ENCODE data around the gene OSCAR. TPM values are rescaled to one million over a fixed set of nuclear protein-coding genes. Genes with fewer than 3 reads are reported as not detected.
A peak's percentile ranks its signal among the peaks of the same experiment; 100 is the strongest.

Gene OSCAR, protein sequence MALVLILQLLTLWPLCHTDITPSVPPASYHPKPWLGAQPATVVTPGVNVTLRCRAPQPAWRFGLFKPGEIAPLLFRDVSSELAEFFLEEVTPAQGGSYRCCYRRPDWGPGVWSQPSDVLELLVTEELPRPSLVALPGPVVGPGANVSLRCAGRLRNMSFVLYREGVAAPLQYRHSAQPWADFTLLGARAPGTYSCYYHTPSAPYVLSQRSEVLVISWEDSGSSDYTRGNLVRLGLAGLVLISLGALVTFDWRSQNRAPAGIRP
- under 1 TPM; 0.29 to 0.59 TPM for total RNA-seq

DNA sequence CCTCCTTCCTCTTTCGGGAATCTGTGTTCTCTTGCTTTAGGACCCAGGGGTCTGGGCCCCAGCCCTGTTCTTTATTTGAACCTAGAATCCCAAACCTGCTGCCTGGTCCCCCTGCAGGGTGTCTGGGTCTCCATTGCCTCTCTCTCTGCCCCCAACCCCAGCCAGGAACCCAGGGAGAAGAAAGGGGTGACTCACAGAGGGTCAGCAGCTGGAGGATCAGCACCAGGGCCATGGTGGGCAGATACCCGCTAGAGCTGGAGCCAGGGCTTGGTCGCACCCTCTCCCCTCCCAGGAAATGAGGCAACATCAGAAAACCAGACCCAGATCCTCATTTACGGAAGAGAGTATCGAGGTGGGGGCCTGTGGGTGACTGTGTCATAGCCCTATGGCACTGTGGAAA, at the start of gene OSCAR:
TSS of gene OSCAR (minus strand) at position 243 of the 400 bp plus-strand sequence. CDS start at position 232, 11 bp downstream.
- ChIA-PET POLR2A (no interaction called here), CTCF (interaction anchor here (0.6 kb wide), 1 partner anchor 14 kb away, joined by 3 read pairs; no protein-coding TSS in a partner anchor)
- Mint-ChIP-seq H3K27me3 (peaks cover 2% of the 10 kb centered on the region), H3K4me3 (no peak within 1 kb of the TSS), H3K27ac (no peak within 1 kb of the TSS), H3K36me3 (peaks cover 6% of the 10 kb centered on the region), H3K4me1 (ENCODE audit: low read depth) (peaks cover 15% of the 10 kb centered on the region), H3K9me3 (no peaks in the 10 kb centered on the region)
- no peak for DNase-seq
- intact Hi-C loops (cut with micrococcal nuclease): no loop called here

DNA sequence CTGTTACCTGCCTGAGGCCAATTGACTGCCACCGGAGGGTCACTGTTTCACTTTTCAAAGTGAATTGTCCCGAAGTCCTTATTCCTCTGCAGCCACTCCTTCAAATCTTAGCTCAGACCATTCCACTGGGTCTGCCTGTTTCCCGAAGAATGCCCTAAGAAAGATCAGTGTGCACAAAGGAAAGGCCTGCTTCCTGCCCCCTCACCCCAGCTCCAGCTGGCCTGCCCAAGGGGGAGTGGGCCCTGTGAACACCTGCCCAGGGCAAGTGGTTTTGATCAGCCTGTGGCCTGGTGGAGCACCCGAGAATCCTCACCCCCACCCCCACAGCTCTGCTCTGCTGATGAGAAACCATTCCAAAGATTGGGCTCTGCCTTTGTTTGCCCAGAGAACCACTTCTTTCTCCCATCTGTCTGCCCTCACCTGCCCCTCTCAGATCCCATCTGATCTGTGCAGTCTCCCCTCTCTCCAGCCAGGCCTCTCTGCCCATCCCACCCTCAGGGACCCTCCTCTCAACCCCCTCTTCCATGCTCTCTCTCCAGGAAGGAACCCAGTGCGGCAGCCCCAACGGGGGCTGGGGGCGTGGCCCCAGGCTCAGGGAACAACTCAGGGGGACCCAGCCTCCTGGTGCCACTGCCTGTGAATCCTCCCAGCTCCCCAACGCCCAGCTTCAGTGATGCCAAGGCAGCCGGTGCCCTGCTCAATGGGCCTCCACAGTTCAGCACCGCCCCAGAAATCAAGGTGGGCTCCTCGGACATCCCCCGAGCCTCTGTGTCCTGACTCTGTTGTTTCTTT, 48.6 kb upstream of the OSCAR start:
- ChIA-PET CTCF (no interaction called here), POLR2A (no interaction called here)
- Mint-ChIP-seq H3K27me3 (no peaks in the 10 kb centered on the region), H3K4me1 (ENCODE audit: low read depth) (peaks cover 9% of the 10 kb centered on the region), H3K9me3 (no peaks in the 10 kb centered on the region), H3K36me3 (peaks cover 47% of the 10 kb centered on the region), H3K4me3 (no peak overlapping the region), H3K27ac (no peak overlapping the region)
- DNase-seq: no peak
- intact Hi-C loops (cut with micrococcal nuclease): no loop called here

DNA sequence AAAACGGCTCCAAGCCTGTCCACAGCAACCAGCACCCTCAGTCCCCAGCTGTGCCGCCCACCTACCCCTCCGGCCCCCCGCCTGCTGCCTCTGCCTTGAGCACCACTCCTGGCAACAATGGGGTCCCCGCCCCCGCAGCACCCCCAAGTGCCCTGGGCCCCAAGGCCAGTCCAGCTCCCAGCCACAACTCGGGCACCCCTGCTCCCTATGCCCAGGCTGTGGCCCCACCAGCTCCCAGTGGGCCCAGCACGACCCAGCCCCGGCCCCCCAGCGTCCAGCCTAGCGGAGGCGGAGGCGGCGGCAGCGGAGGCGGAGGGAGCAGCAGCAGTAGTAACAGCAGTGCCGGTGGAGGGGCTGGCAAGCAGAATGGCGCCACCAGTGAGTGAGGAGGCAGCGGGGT, 47.6 kb upstream of the OSCAR start:
- no peaks in the 10 kb centered on the region for H3K27me3 Mint-ChIP-seq
- H3K4me1 Mint-ChIP-seq (ENCODE audit: low read depth): no peaks in the 10 kb centered on the region
- peaks cover 47% of the 10 kb centered on the region for H3K36me3 Mint-ChIP-seq
- intact Hi-C loops (cut with micrococcal nuclease): no loop called here
- POLR2A ChIA-PET: no interaction called here
- DNase-seq: no peak
- H3K4me3 Mint-ChIP-seq: no peak overlapping the region
- no peak overlapping the region for H3K27ac Mint-ChIP-seq
- H3K9me3 Mint-ChIP-seq: no peaks in the 10 kb centered on the region
- CTCF ChIA-PET: no interaction called here

DNA sequence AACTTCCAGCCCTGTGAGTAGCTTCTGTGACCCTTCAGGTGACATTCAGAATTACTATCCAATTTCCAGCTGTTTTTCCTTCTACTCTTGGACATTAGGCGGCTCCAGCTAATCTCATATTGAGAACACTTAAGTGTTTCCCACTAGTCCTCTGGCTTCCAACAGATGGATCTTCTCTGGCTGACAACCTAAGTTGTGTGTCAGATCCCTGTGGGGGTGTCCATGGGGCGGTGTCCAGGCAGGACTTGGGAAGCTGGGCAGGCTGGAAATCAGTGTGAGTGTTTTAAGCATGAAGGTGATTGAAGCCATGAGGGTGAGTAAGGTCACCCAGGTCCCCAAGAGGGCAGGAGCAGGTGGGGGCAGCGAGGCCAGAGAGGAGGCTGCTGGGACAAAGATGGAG, 47.1 kb upstream of the OSCAR start:
- Mint-ChIP-seq H3K4me1 (ENCODE audit: low read depth) (no peaks in the 10 kb centered on the region), H3K36me3 (peaks cover 47% of the 10 kb centered on the region), H3K27ac (no peak overlapping the region), H3K27me3 (no peaks in the 10 kb centered on the region), H3K4me3 (no peak overlapping the region), H3K9me3 (no peaks in the 10 kb centered on the region)
- DNase-seq: no peak
- POLR2A ChIA-PET: no interaction called here
- CTCF ChIA-PET: interaction anchor here (0.6 kb wide), 1 partner anchor 55 kb away, joined by 3 read pairs; no protein-coding TSS in a partner anchor
- intact Hi-C loops (cut with micrococcal nuclease): no loop called here

DNA sequence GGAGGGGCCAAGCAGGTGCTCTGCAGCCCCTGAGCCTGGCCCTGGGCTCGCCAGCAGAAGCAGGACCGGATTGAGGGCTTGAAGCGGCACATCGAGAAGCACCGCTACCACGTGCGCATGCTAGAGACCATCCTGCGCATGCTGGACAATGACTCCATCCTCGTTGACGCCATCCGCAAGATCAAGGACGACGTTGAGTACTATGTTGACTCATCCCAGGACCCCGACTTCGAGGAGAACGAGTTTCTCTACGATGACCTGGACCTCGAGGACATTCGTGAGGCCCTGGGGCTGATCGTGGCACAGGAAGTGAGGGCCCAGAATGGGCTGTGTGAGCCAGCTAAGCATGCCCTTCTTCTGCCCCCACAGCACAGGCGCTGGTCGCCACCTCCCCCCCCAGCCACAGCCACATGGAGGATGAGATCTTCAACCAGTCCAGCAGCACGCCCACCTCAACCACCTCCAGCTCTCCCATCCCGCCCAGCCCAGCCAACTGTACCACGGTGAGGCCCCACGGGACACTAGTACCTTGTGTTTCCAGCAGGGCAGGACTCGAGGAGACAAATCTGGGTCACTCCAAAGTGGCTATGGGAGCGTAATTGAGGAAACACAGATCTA, 45.0 kb upstream of the OSCAR start:
- no peak for DNase-seq
- H3K27me3 Mint-ChIP-seq: no peaks in the 10 kb centered on the region
- H3K4me3 Mint-ChIP-seq: no peak overlapping the region
- H3K4me1 Mint-ChIP-seq (ENCODE audit: low read depth): peaks cover 15% of the 10 kb centered on the region
- H3K9me3 Mint-ChIP-seq: no peaks in the 10 kb centered on the region
- peaks cover 40% of the 10 kb centered on the region for H3K36me3 Mint-ChIP-seq
- ChIA-PET POLR2A (no interaction called here), CTCF (no interaction called here)
- intact Hi-C loops (cut with micrococcal nuclease): no loop called here
- no peak overlapping the region for H3K27ac Mint-ChIP-seq

DNA sequence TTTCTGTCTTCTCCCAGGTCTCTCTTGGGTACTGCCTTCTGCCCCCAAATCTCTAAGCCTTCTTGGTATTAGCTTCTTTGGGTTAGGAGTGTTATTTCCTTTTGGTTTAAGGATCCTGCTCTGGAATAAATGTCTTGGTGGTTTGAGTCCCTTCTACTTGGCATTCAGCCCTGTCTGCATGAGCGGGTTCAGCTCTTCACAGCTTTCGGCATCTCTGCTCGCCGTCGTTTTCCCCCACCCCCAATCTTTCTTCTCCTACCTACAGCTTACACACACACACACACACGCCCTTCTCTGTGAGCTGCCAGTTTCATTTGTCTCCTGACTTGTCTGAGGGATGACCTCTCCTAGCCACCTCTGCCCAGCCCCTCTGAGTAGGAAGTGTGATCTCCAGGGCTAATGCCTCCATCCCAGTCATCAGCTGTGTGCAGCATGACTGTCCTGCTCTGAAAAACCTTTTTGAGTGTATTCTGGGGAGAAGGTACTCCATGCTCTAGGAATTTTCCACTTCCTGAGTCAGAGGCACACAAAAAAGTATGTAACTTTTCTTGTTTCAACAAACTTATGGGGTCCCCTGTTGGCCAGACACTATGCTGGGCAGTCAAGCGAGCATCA, 41.7 kb upstream of the OSCAR start:
- peak overlapping the region; percentile 31 for H3K27ac Mint-ChIP-seq

DNA sequence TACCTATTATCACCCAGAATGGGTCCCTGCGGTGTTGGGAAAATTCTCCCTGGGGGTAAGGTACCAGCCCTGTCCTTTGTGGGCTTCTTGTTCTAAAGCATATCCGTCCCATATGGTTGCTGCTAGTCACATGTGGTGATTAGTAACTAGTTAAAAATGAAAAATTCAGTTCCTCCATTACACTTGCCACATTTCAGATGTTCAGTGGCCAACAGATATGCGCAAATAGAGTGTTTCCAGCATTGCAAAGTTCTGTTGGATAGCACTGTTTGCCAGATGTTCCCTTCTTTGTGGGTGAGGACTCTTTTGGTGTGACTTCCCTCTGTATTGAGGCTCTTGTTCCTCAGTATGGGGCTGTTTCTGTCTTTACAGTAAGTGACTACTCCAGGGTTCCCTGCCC, 40.8 kb upstream of the OSCAR start:
- POLR2A ChIA-PET: no interaction called here
- CTCF ChIA-PET: interaction anchor here (1.0 kb wide), 1 partner anchor 18 kb away, joined by 3 read pairs; the partner anchor contains the start of gene LENG1

More for the DNA sequence above, 41.7 kb upstream of the OSCAR start:
- peaks cover 29% of the 10 kb centered on the region for H3K36me3 Mint-ChIP-seq
- no peaks in the 10 kb centered on the region for H3K27me3 Mint-ChIP-seq
- POLR2A ChIA-PET: interaction anchor here (0.7 kb wide), 1 partner anchor 296 kb away, joined by 3 read pairs; no protein-coding TSS in a partner anchor
- no peak for DNase-seq
- H3K4me1 Mint-ChIP-seq (ENCODE audit: low read depth): peaks cover 37% of the 10 kb centered on the region
- H3K4me3 Mint-ChIP-seq: no peak overlapping the region
- CTCF ChIA-PET: interaction anchor here (1.0 kb wide), 1 partner anchor 17 kb away, joined by 3 read pairs; the partner anchor contains the start of gene LENG1
- intact Hi-C loops (cut with micrococcal nuclease): no loop called here
- no peaks in the 10 kb centered on the region for H3K9me3 Mint-ChIP-seq

DNA sequence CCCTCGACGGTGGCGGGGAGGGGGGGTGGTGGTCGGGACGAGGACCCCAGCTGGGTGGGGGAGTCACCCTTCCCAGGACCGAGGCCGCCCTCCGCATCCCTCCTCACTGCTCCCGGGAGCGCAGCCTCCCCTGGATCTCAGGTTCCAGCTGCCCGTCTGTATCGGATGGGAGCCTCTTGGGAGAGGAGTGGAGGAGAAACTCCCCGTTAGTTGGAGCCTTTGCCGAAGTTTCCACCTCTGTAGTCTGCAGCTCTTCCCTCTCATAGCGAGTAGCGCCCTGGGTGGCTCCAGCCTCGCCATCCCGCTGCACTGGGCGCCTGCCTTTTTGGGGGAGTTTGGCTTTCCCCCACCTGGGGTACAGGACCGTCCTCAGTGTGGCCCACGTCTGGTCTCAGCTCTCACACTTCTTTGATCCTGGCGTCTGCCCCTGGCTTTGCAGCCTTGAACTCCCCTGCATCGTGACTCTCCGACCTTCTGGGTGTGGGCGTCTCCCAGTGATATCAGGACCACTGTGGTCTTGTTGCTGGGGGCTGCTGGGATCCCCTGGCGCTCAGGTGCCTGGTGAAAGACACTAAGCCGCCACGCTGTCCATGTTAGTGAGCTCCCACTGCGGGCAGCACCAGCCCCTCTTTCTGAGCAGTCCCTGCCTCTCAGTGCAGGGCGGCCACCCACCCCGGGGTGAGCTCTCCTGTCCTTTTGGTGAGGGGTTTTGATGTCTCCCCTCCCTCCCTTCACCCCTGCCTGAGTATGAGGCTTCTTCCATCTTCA, 38.1 kb upstream of the OSCAR start:
- ChIA-PET CTCF (interaction anchor here (0.8 to 1.1 kb wide), 2 partner anchors 20 to 22 kb away, joined by 3 read pairs; partner anchors contain the start of gene LENG1), POLR2A (interaction anchor here (0.6 to 3.0 kb wide), 3 partner anchors 22 to 69 kb away, joined by 3 to 11 read pairs (median 4); partner anchors contain the start of genes PRPF31 and TFPT)
- H3K4me1 Mint-ChIP-seq (ENCODE audit: low read depth): peaks cover 52% of the 10 kb centered on the region
- H3K27ac Mint-ChIP-seq: peak overlapping the region; percentile 87
- H3K27me3 Mint-ChIP-seq: no peaks in the 10 kb centered on the region
- peaks cover 9% of the 10 kb centered on the region for H3K36me3 Mint-ChIP-seq
- H3K9me3 Mint-ChIP-seq: no peaks in the 10 kb centered on the region
- DNase-seq: peak; percentile 54
- peak overlapping the region; percentile 86 for H3K4me3 Mint-ChIP-seq
- intact Hi-C loops (cut with micrococcal nuclease): no loop called here

More for the DNA sequence above, 40.8 kb upstream of the OSCAR start:
- Mint-ChIP-seq H3K9me3 (no peaks in the 10 kb centered on the region), H3K27me3 (no peaks in the 10 kb centered on the region), H3K27ac (no peak overlapping the region), H3K36me3 (peaks cover 24% of the 10 kb centered on the region), H3K4me3 (no peak overlapping the region), H3K4me1 (ENCODE audit: low read depth) (peaks cover 42% of the 10 kb centered on the region)
- no peak for DNase-seq
- intact Hi-C loops (cut with micrococcal nuclease): no loop called here

DNA sequence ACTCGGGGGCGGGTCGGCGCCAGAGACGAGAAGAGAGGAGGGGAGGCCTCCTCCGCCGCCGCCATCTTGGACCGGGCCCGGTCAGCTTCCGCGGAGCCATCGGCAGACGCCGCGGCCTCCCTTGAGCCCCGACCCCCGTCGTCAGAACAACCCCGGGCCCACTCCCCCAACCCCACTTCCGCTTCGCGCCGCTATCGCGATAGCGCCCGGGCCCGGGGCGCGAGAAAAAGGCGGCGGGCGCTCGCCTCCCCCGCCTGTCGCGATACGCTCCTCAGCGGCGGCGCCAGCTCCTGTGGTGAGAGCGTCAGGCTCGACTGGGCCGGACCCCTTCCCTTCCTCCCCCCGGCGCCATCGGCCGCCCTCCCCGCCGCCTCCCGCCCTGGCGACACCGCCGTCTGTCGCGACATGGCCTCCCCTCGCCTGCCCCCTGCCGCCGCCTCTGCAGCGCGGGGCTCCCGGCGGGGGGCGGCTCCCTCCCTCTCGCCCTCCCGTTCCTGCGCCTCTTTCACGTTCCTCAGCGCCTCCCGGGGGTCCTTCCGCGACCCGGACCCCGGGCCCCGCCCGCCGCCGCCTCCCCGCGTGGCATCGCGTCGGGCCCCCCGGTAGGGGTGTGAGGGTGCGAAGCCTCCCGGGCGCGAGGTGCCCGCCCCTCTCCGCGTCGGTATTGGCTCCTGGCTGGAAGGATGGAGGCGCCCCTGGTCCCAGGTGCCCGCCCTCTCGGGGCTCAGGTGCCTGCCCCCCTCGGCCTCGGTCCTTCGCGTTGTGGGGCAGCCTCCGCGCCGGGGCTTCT, 37.3 kb upstream of the OSCAR start, which contains the start of gene CNOT3:
TSS of gene CNOT3 (plus strand) at position 64 of the 790 bp plus-strand sequence. CDS start 5,217 bp downstream, outside the sequence.
- peak within 1 kb of the TSS; percentile 87 for H3K27ac Mint-ChIP-seq
- CTCF ChIA-PET: interaction anchor here (0.6 to 1.6 kb wide), 6 partner anchors 20 to 128 kb away, joined by 3 to 9 read pairs (median 3); partner anchors contain the start of genes MBOAT7, PRPF31 and TFPT
- intact Hi-C loops (cut with micrococcal nuclease): loop anchor here (1.0 kb wide), 6 partner anchors 21 to 269 kb away; partner anchors contain the start of genes LENG1, NDUFA3, PRPF31 and TFPT
- H3K27me3 Mint-ChIP-seq: no peaks in the 10 kb centered on the region
- peak within 1 kb of the TSS; percentile 86 for H3K4me3 Mint-ChIP-seq
- H3K36me3 Mint-ChIP-seq: peaks cover 3% of the 10 kb centered on the region
- H3K9me3 Mint-ChIP-seq: no peaks in the 10 kb centered on the region
- peaks cover 52% of the 10 kb centered on the region for H3K4me1 Mint-ChIP-seq (ENCODE audit: low read depth)
- peak; percentile 48 for DNase-seq
- POLR2A ChIA-PET: interaction anchor here (0.9 to 3.0 kb wide), 9 partner anchors 17 to 271 kb away, joined by 3 to 17 read pairs (median 7); partner anchors contain the start of genes LENG1, MBOAT7, MYADM and PRPF31
